H1 (cell line): Measurements from ENCODE around the gene RGL2. TPM values are rescaled to one million over a fixed set of nuclear protein-coding genes. Genes with fewer than 3 reads are reported as not detected.

Experiments used
- CTCF ChIA-PET: fragments of 300-600 bp; sonication (Branson Sonifier 250); formaldehyde crosslinking; loops from one replicate; lab custom pipeline; 2021; ENCODE audit not compliant: partially characterized antibody; lab: Charles Lee
- POLR2A ChIA-PET: fragments of 300-600 bp; sonication (Branson Sonifier 250); formaldehyde crosslinking; loops from one replicate; lab custom pipeline; 2021; ENCODE audit warnings: inconsistent platforms; ENCODE audit not compliant: partially characterized antibody; lab: Charles Lee
- DNase-seq, 2 experiments: peaks; one replicate each; pipeline versions ENCODE4 v3.0.0 to v3.0.0-alpha.2; 2010 to 2022; ENCODE audit warnings: low spot score in 2 of 2, low read depth in 1 of 2, mixed read lengths in 1 of 2
- FAIRE-seq: peaks from 2 replicates; lab custom pipeline; 2011; peaks lifted over from hg19 to GRCh38; lab: Jason Lieb, UNC
- H2AFZ ChIP-seq: 2 replicates; pipeline ENCODE4 v1.8.1; 2012; ENCODE audit warnings: low read length, inconsistent platforms
- H2AK5ac ChIP-seq: 2 replicates; pipeline ENCODE4 v1.6.1; 2013; ENCODE audit warnings: low read depth, low read length
- H2BK120ac ChIP-seq: replicated peaks from 2 replicates; pipeline ENCODE3; 2013; ENCODE audit warnings: low read depth, low read length, inconsistent platforms
- H2BK12ac ChIP-seq: 2 replicates; pipeline ENCODE4 v1.6.1; 2013; ENCODE audit warnings: low read depth, low read length
- H2BK15ac ChIP-seq: 2 replicates; pipeline ENCODE4 v1.6.1; 2013; ENCODE audit warnings: low read length
- H2BK20ac ChIP-seq: 2 replicates; pipeline ENCODE4 v1.6.1; 2013; ENCODE audit warnings: low read length
- H2BK5ac ChIP-seq: 2 replicates; pipeline ENCODE4 v1.6.1; 2013; ENCODE audit warnings: low read depth, low read length
- H3K14ac ChIP-seq: 2 replicates; pipeline ENCODE4 v1.6.1; 2013; ENCODE audit warnings: inconsistent platforms; ENCODE audit not compliant: insufficient read length
- H3K18ac ChIP-seq: 2 replicates; pipeline ENCODE4 v1.6.1; 2013; ENCODE audit warnings: low read length; ENCODE audit errors: extremely low read depth
- H3K23ac ChIP-seq: 2 replicates; pipeline ENCODE4 v1.6.1; 2013; ENCODE audit warnings: inconsistent platforms; ENCODE audit not compliant: insufficient read length
- H3K23me2 ChIP-seq: 2 replicates; pipeline ENCODE4 v1.6.1; 2013; ENCODE audit warnings: low read depth, low read length
- H3K27ac ChIP-seq: 2 replicates; pipeline ENCODE4 v1.6.1; 2011; ENCODE audit warnings: low read depth, low read length, inconsistent platforms
- H3K27me3 ChIP-seq, 4 experiments: replicated peaks in 1 of 4; 1 replicate in 1 of 4; 2 replicates in 3 of 4; pipeline versions ENCODE4 v1.6.1 to v1.8.1; 2011 to 2013; ENCODE audit warnings: low read length in 3 of 4, mild to moderate bottlenecking in 3 of 4, inconsistent platforms in 2 of 4, mixed read lengths in 2 of 4, moderate library complexity in 1 of 4; ENCODE audit not compliant: control insufficient read depth in 3 of 4, insufficient read depth in 3 of 4; ENCODE audit errors: extremely low read depth in 1 of 4
- H3K36me3 ChIP-seq, 4 experiments: 2 replicates each; pipeline versions ENCODE4 v1.6.1 to v1.8.1; 2011 to 2013; ENCODE audit warnings: mild to moderate bottlenecking in 4 of 4, low read length in 3 of 4, moderate library complexity in 2 of 4, control low read depth in 1 of 4, inconsistent platforms in 1 of 4; ENCODE audit not compliant: insufficient read depth in 4 of 4, control insufficient read depth in 2 of 4
- H3K4ac ChIP-seq: replicated peaks from 2 replicates; pipeline ENCODE3; 2013; ENCODE audit warnings: low read length, low read depth, mixed read lengths, inconsistent platforms; ENCODE audit not compliant: insufficient read length
- H3K4me1 ChIP-seq, 4 experiments: replicated peaks in 1 of 4; 1 replicate in 1 of 4; 2 replicates in 3 of 4; pipeline versions ENCODE4 v1.6.1 to v1.8.1; 2011 to 2013; ENCODE audit warnings: low read length in 3 of 4, inconsistent platforms in 2 of 4, mixed read lengths in 1 of 4; ENCODE audit not compliant: insufficient read depth in 4 of 4, control insufficient read depth in 3 of 4
- H3K4me2 ChIP-seq, 2 experiments: 2 replicates each; pipeline versions ENCODE4 v1.6.1 to v1.8.1; 2011 to 2013; ENCODE audit warnings: low read depth in 2 of 2, low read length in 2 of 2, control low read depth in 1 of 2, inconsistent platforms in 1 of 2, mild to moderate bottlenecking in 1 of 2; ENCODE audit not compliant: insufficient read depth in 1 of 2
- H3K4me3 ChIP-seq, 4 experiments: fragments of 200-600, 300-600 bp in 1 of 4; sonication (generic), shearing (Covaris generic), sonication (Bioruptor Twin) in 1 of 4; 2 replicates each; pipeline versions ENCODE4 v1.5.1 to v1.8.1; 2011 to 2016; ENCODE audit warnings: low read length in 4 of 4, low read depth in 3 of 4, control low read depth in 2 of 4, inconsistent platforms in 2 of 4, mild to moderate bottlenecking in 2 of 4, mixed read lengths in 1 of 4, moderate library complexity in 1 of 4; ENCODE audit not compliant: insufficient read depth in 2 of 4; ENCODE audit errors: extremely low read depth in 1 of 4
- H3K56ac ChIP-seq: replicated peaks from 2 replicates; pipeline ENCODE3; 2013; ENCODE audit warnings: low read depth, mild to moderate bottlenecking, mixed read lengths, low read length, inconsistent platforms; ENCODE audit not compliant: insufficient read length
- H3K79me1 ChIP-seq: 2 replicates; pipeline ENCODE4 v1.6.1; 2013; ENCODE audit warnings: low read depth, low read length, control low read depth
- H3K79me2 ChIP-seq, 2 experiments: 2 replicates each; pipeline versions ENCODE4 v1.6.1 to v1.8.1; 2012 to 2013; ENCODE audit warnings: low read length in 2 of 2, mild to moderate bottlenecking in 2 of 2, inconsistent platforms in 1 of 2; ENCODE audit not compliant: insufficient read depth in 2 of 2, control insufficient read depth in 1 of 2
- H3K9ac ChIP-seq, 4 experiments: replicated peaks in 1 of 4; 1 replicate in 1 of 4; 2 replicates in 3 of 4; pipeline versions ENCODE4 v1.6.1 to v1.8.1; 2011 to 2013; ENCODE audit warnings: low read depth in 3 of 4, low read length in 3 of 4, control low read depth in 2 of 4, mild to moderate bottlenecking in 2 of 4, moderate library complexity in 2 of 4, inconsistent platforms in 1 of 4; ENCODE audit errors: extremely low read depth in 1 of 4
- H3K9me3 ChIP-seq, 2 experiments: 2 replicates each; pipeline versions ENCODE4 v1.6.1 to v1.8.1; 2012 to 2013; ENCODE audit warnings: mild to moderate bottlenecking in 2 of 2, moderate library complexity in 2 of 2, control low read depth in 1 of 2, inconsistent platforms in 1 of 2, low read depth in 1 of 2, low read length in 1 of 2, mixed read lengths in 1 of 2; ENCODE audit not compliant: insufficient read depth in 2 of 2
- H4K20me1 ChIP-seq, 2 experiments: replicated peaks in 1 of 2; 2 replicates each; pipeline versions ENCODE3 to v1.8.1; 2011 to 2013; ENCODE audit warnings: inconsistent platforms in 2 of 2, low read length in 2 of 2, mild to moderate bottlenecking in 1 of 2; ENCODE audit not compliant: insufficient read depth in 2 of 2, control insufficient read depth in 1 of 2
- H4K5ac ChIP-seq: 2 replicates; pipeline ENCODE4 v1.6.1; 2013; ENCODE audit warnings: low read length, low read depth, mixed read lengths, inconsistent platforms; ENCODE audit not compliant: insufficient read length
- H4K8ac ChIP-seq: 2 replicates; pipeline ENCODE4 v1.8.0; 2013; ENCODE audit warnings: mild to moderate bottlenecking, moderate library complexity, low read length, inconsistent platforms; ENCODE audit not compliant: insufficient read depth; ENCODE audit errors: extremely low read depth
- H4K91ac ChIP-seq: replicated peaks from 2 replicates; pipeline ENCODE3; 2013; ENCODE audit warnings: low read length, mixed read lengths, inconsistent platforms; ENCODE audit not compliant: insufficient read length
- CREB1 ChIP-seq: IDR thresholded peaks from 2 replicates; pipeline ENCODE4 v1.6.1; 2012; ENCODE audit warnings: inconsistent platforms
- KDM4A ChIP-seq: IDR thresholded peaks from one replicate; pipeline ENCODE4 v1.7.1; 2012; ENCODE audit warnings: low read depth, mild to moderate bottlenecking, moderate library complexity, low read length, inconsistent platforms; ENCODE audit not compliant: severe bottlenecking
- ZNF274 ChIP-seq: IDR thresholded peaks from 2 replicates; pipeline ENCODE4 v1.7.0; 2012; ENCODE audit warnings: low read length, borderline replicate concordance; ENCODE audit errors: extremely low read depth
- WGBS, 2 experiments: shearing (Covaris generic) in 1 of 2; methylation state at CpG; one replicate each; pipeline versions ENCODE4 v1.1.6 to v1.1.7; 2013 to 2015; ENCODE audit warnings: low lambda C conversion rate in 2 of 2, mixed read lengths in 2 of 2, inconsistent platforms in 1 of 2, low coverage in 1 of 2, missing lambda C conversion rate in 1 of 2; ENCODE audit not compliant: insufficient replicate concordance in 2 of 2, insufficient coverage in 1 of 2, insufficient read length in 1 of 2; ENCODE audit errors: extremely low coverage in 1 of 2, missing lambda C conversion rate in 1 of 2; 5-methylcytosine and 5-hydroxymethylcytosine counted together
- long read RNA-seq, 2 experiments: library from RNA in 1 of 2; library from capped mRNA in 1 of 2; stranded (forward); transcript quantifications; one replicate each; pipeline ENCODE4 v2.0.0, GENCODE V29; 2021; ENCODE audit warnings: inconsistent platforms in 1 of 2
- polyA minus RNA-seq, 3 experiments: library from RNA; depleted of rRNA, polyadenylated mRNA; stranded (reverse); fragments of >200 nt; gene quantifications; 1 replicate in 2 of 3; 2 replicates in 1 of 3; pipeline ENCODE4 v1.2.3, GENCODE V29; 2011
- polyA plus RNA-seq, 7 experiments: library from polyadenylated mRNA; depleted of rRNA in 3 of 7; stranded (reverse) in 5 of 7; unstranded in 2 of 7; fragments of >200 nt in 5 of 7; fragments of 200-250 nt in 2 of 7; gene quantifications; 1 replicate in 5 of 7; 2 replicates in 1 of 7; 4 replicates in 1 of 7; pipeline versions ENCODE4 v1.2.1 to v1.2.3, GENCODE V29; 2011 to 2013; ENCODE audit warnings: missing spikeins in 2 of 7, mixed read lengths in 2 of 7
- total RNA-seq: library from RNA; stranded (reverse); fragmentation: NEBNext Ultra II Directional; extraction: Animal tissue kit (Norgen Biotek cat#: 25700); gene quantifications from 2 replicates; pipeline ENCODE4 v1.2.1, GENCODE V29; 2021

The RGL2 gene, protein sequence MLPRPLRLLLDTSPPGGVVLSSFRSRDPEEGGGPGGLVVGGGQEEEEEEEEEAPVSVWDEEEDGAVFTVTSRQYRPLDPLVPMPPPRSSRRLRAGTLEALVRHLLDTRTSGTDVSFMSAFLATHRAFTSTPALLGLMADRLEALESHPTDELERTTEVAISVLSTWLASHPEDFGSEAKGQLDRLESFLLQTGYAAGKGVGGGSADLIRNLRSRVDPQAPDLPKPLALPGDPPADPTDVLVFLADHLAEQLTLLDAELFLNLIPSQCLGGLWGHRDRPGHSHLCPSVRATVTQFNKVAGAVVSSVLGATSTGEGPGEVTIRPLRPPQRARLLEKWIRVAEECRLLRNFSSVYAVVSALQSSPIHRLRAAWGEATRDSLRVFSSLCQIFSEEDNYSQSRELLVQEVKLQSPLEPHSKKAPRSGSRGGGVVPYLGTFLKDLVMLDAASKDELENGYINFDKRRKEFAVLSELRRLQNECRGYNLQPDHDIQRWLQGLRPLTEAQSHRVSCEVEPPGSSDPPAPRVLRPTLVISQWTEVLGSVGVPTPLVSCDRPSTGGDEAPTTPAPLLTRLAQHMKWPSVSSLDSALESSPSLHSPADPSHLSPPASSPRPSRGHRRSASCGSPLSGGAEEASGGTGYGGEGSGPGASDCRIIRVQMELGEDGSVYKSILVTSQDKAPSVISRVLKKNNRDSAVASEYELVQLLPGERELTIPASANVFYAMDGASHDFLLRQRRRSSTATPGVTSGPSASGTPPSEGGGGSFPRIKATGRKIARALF
- total RNA-seq (58.1 and 63.2 TPM in 2 replicates), polyA plus RNA-seq (2011; rRNA removed) (80.3 and 124 TPM in 2 replicates), polyA minus RNA-seq (2011; rRNA and poly(A)+ RNA removed) (60.1 and 67.6 TPM in 2 replicates)
- 80.3 TPM for polyA plus RNA-seq (2011; cell fraction: cytosol; rRNA removed)
- polyA plus RNA-seq (2011; cell fraction: nucleus; rRNA removed) = 500 TPM
- 49.4 to 72.6 TPM (median 63.7 TPM) in 4 replicates for polyA plus RNA-seq (2012, experiment 1 of 2)
- polyA plus RNA-seq (2012, experiment 2 of 2) = 56.9 TPM
- polyA plus RNA-seq (2013, experiment 1 of 2) = 61.3 TPM
- 57.1 TPM for polyA plus RNA-seq (2013, experiment 2 of 2)
- polyA minus RNA-seq (2011; cell fraction: cytosol; rRNA and poly(A)+ RNA removed) = 32.1 TPM
- polyA minus RNA-seq (2011; cell fraction: nucleus; rRNA and poly(A)+ RNA removed) = 89.6 TPM
- long read RNA-seq, experiment 1, partial matches to known transcripts = 20 of 29 reads
- long read RNA-seq, experiment 1, other reads (novel, unspliced or antisense) = 7 of 29 reads
- long read RNA-seq, experiment 2, partial matches to known transcripts = 6 of 19 reads
- long read RNA-seq, experiment 2, other reads (novel, unspliced or antisense) = 11 of 19 reads

DNA sequence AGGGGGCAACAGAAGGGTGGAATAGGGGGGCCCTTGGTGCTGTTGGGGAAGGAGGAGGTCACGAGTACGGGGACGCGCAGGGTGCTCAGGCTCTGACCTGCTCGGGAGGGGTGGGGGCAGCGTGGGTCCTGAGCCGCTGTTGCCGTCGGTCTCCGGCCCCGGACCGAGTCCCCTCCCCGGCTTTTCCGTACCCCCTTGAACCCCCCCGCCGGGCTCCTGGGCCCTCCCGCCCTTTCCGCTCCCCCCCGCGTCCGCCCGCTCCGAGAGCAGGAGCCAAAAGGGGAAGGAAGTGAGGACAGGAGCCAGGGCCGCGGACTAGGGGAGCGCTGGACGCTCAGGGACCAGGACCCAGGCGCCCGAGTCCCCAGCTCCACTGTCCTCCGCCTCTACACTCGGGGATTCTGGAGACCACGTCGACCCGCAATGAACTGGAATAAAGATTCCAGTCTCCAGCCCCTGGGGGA is at the start of gene RGL2:
TSS of gene RGL2 (minus strand) at position 170 of the 464 bp plus-strand sequence. CDS start 332 bp downstream, outside the sequence.
- Histone ChIP-seq H3K9ac (peak within 1 kb of the TSS; percentile 63 to 91 (median 76)), H4K8ac (peak within 1 kb of the TSS; percentile 74; the same call in 1 of the 2 replicates), H3K4ac (peak within 1 kb of the TSS; percentile 80), H3K4me1 (peaks cover 0 to 6% (median 4%) of the 10 kb centered on the region in 4 experiments; a peak in 6 of 7 replicates), H4K5ac (peak within 1 kb of the TSS; percentile 93), H3K23me2 (peaks cover 16% of the 10 kb centered on the region), H2BK5ac (peak within 1 kb of the TSS; percentile 95), H3K14ac (no peak within 1 kb of the TSS), H3K79me2 (peaks cover 0 to 25% of the 10 kb centered on the region in 2 experiments; a peak in 2 of 4 replicates), H3K4me3 (peak within 1 kb of the TSS; percentile 76 to 99 (median 94)), H2AFZ (peak within 1 kb of the TSS; percentile 77; the same call in 1 of the 2 replicates), H3K36me3 (peaks cover 0 to 4% (median under 1%) of the 10 kb centered on the region in 4 experiments; a peak in 5 of 8 replicates), H3K27me3 (no peaks in the 10 kb centered on the region), H3K18ac (peak within 1 kb of the TSS; percentile 95), H3K4me2 (peak within 1 kb of the TSS; percentile 34 to 98), H3K23ac (no peak within 1 kb of the TSS), H2BK20ac (no peak within 1 kb of the TSS), H2BK120ac (peak within 1 kb of the TSS; percentile 19), H3K79me1 (peaks cover 9% of the 10 kb centered on the region; the same call in 1 of the 2 replicates), H3K56ac (peak within 1 kb of the TSS; percentile 87), H3K27ac (peak within 1 kb of the TSS; percentile 81), H3K9me3 (no peaks in the 10 kb centered on the region), H2BK12ac (0 out of 2 replicates have a peak within 1 kb of the TSS, but pooled peaks have one; percentile 39), H4K20me1 (peaks cover 0 to 5% of the 10 kb centered on the region in 2 experiments), H4K91ac (peak within 1 kb of the TSS; percentile 50), H2AK5ac (no peak within 1 kb of the TSS), H2BK15ac (peak within 1 kb of the TSS; percentile 81; the same call in 1 of the 2 replicates)
- CTCF ChIA-PET = interaction anchor here (0.8 to 6.2 kb wide), 11 partner anchors 9 to 92 kb away, joined by 3 to 77 read pairs (median 4); partner anchors contain the start of genes B3GALT4, PFDN6, RPS18 and TAPBP
- WGBS, 2 experiments = 0% methylated on average over 4 of the region's 34 CpGs; no CpG with 5 or more reads in 1 of the 2 experiments
- FAIRE-seq = no peak
- POLR2A ChIA-PET = interaction anchor here (0.7 to 16.7 kb wide), 19 partner anchors 10 to 330 kb away, joined by 3 to 337 read pairs (median 5); partner anchors contain the start of genes B3GALT4, COL11A2, PFDN6 and RPS18
- no peak for DNase-seq
- TF ChIP-seq KDM4A (peak; percentile 22), CREB1 (no peak), ZNF274 (no peak)
